ENCODE data around the gene CDK5R2. TPM values are rescaled to one million over a fixed set of nuclear protein-coding genes. Genes with fewer than 3 reads are reported as not detected.

The CDK5R2 gene
- polyA plus RNA-seq (2.0 and 3.1 TPM in 2 replicates), polyA minus RNA-seq (6.7 and 8.5 TPM in 2 replicates)

DNA sequence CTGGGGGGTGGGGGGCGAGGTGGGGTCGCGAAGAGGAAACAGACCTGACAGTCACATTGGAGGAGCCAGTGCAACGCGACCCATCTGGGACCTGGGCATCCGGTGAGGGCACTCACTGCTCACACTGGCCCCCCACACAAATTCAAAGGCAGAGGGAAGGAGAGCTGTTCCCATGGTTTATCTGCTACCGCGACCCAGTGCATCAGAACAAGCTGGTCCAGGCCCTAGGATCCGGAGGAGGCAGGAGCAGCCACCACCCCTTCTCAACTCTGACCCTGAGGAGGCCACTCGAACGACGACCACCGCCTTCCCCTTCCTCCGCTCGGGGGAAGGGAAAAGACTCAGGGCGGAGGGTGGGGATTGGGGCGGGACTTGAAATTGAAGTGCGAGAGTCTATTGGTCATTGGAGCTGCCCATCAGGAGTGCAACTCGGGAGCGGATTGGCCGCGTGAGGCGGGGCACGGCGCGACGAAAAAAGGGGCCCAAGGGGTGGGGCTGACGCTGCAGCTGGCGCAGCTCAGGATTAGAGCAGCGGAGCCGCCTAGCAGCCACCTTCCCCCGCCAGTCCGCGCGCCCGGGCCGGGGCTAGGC lies at the start of gene CDK5R2:
Gene CDK5R2, plus strand, starts transcription at position 526 of the 591 bp plus-strand sequence. CDS start 155 bp downstream, outside the sequence.
- H3K27me3 ChIP-seq (ENCODE audit: insufficient read depth, low read depth, low read length): peaks cover 22% of the 10 kb centered on the region
- H3K36me3 ChIP-seq (ENCODE audit: insufficient read depth, low read length): no peaks in the 10 kb centered on the region
- H3K79me2 ChIP-seq (replicated peaks; ENCODE audit: insufficient read depth, low read length): no peaks in the 10 kb centered on the region
- peak within 1 kb of the TSS; percentile 45 for H3K27ac ChIP-seq (ENCODE audit: low read length)
- peak within 1 kb of the TSS; percentile 71 for H3K4me3 ChIP-seq (ENCODE audit: low read length)
- H3K9me2 ChIP-seq (ENCODE audit: insufficient read depth, low read length): no peaks in the 10 kb centered on the region
- H3K4me2 ChIP-seq (ENCODE audit: low read length): peak within 1 kb of the TSS; percentile 94
- no peaks in the 10 kb centered on the region for H4K20me1 ChIP-seq (ENCODE audit: insufficient read depth)
- peak within 1 kb of the TSS; percentile 70 for H2AFZ ChIP-seq (ENCODE audit: low read depth, low read length)
- H3K9me3 ChIP-seq (ENCODE audit: low read length): no peaks in the 10 kb centered on the region
- peak within 1 kb of the TSS; percentile 79 for H3K9ac ChIP-seq (ENCODE audit: low read length)
- no peaks in the 10 kb centered on the region for H3F3A ChIP-seq (ENCODE audit: insufficient read depth, low read length, poor library complexity, severe bottlenecking)
- peak; percentile 63 for TF ChIP-seq TAF1 (IDR thresholded peaks at IDR 0.05; ENCODE audit: low read depth)
- no peak for TF ChIP-seq EZH2 (IDR thresholded peaks at IDR 0.05; ENCODE audit: borderline replicate concordance, insufficient read depth, low read length, poor library complexity, severe bottlenecking)
- TF ChIP-seq POLR2AphosphoS5 (IDR thresholded peaks at IDR 0.05): peak; percentile 84
- peak; percentile 43 for TF ChIP-seq MXI1 (conservative IDR thresholded peaks at IDR 0.05; ENCODE audit: poor library complexity, severe bottlenecking)
- TF ChIP-seq, protein P1, sequence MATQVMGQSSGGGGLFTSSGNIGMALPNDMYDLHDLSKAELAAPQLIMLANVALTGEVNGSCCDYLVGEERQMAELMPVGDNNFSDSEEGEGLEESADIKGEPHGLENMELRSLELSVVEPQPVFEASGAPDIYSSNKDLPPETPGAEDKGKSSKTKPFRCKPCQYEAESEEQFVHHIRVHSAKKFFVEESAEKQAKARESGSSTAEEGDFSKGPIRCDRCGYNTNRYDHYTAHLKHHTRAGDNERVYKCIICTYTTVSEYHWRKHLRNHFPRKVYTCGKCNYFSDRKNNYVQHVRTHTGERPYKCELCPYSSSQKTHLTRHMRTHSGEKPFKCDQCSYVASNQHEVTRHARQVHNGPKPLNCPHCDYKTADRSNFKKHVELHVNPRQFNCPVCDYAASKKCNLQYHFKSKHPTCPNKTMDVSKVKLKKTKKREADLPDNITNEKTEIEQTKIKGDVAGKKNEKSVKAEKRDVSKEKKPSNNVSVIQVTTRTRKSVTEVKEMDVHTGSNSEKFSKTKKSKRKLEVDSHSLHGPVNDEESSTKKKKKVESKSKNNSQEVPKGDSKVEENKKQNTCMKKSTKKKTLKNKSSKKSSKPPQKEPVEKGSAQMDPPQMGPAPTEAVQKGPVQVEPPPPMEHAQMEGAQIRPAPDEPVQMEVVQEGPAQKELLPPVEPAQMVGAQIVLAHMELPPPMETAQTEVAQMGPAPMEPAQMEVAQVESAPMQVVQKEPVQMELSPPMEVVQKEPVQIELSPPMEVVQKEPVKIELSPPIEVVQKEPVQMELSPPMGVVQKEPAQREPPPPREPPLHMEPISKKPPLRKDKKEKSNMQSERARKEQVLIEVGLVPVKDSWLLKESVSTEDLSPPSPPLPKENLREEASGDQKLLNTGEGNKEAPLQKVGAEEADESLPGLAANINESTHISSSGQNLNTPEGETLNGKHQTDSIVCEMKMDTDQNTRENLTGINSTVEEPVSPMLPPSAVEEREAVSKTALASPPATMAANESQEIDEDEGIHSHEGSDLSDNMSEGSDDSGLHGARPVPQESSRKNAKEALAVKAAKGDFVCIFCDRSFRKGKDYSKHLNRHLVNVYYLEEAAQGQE (IDR thresholded peaks at IDR 0.05; ENCODE audit: borderline replicate concordance): peak; percentile 87

DNA sequence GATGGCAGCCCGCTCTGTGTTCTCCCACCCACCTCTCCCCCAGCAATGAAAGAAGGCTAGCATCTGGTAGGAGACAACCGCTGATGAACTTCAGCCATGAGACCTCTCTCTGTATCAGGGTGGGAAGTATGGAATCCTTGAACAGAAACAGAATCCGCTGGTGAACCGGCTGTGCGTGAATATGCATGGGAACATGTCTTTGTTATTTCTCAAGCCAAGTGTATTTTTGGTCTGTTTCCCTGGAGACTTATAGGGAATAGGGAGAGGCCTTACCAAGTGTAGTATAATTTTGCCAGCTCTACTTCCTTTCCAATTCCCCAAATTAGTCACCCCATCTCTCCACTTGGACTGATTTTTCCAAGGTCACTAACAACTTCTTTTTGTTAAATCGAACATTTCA lies 48.7 kb upstream of the CDK5R2 start:
- Histone ChIP-seq H3K4me3 (ENCODE audit: low read length) (no peak overlapping the region), H2AFZ (ENCODE audit: low read depth, low read length) (no peak overlapping the region), H3K9me3 (ENCODE audit: low read length) (no peaks in the 10 kb centered on the region), H3K9me2 (ENCODE audit: insufficient read depth, low read length) (no peaks in the 10 kb centered on the region), H3K4me2 (ENCODE audit: low read length) (no peak overlapping the region), H3F3A (ENCODE audit: insufficient read depth, low read length, poor library complexity, severe bottlenecking) (no peaks in the 10 kb centered on the region), H3K79me2 (replicated peaks; ENCODE audit: insufficient read depth, low read length) (no peaks in the 10 kb centered on the region), H4K20me1 (ENCODE audit: insufficient read depth) (no peaks in the 10 kb centered on the region), H3K27ac (ENCODE audit: low read length) (no peak overlapping the region), H3K27me3 (ENCODE audit: insufficient read depth, low read depth, low read length) (peaks cover 11% of the 10 kb centered on the region), H3K9ac (ENCODE audit: low read length) (no peak overlapping the region), H3K36me3 (ENCODE audit: insufficient read depth, low read length) (no peaks in the 10 kb centered on the region)
- TF ChIP-seq EZH2 (IDR thresholded peaks at IDR 0.05; ENCODE audit: borderline replicate concordance, insufficient read depth, low read length, poor library complexity, severe bottlenecking): no peak
- no peak for TF ChIP-seq TAF1 (IDR thresholded peaks at IDR 0.05; ENCODE audit: low read depth)
- TF ChIP-seq, protein P1 (IDR thresholded peaks at IDR 0.05; ENCODE audit: borderline replicate concordance): no peak
- no peak for TF ChIP-seq SMC3 (conservative IDR thresholded peaks at IDR 0.05; ENCODE audit: poor library complexity)
- TF ChIP-seq MXI1 (conservative IDR thresholded peaks at IDR 0.05; ENCODE audit: poor library complexity, severe bottlenecking): no peak
- no peak for TF ChIP-seq RAD21 (conservative IDR thresholded peaks at IDR 0.05)
- TF ChIP-seq POLR2AphosphoS5 (IDR thresholded peaks at IDR 0.05): no peak
- no peak for TF ChIP-seq EP300 (conservative IDR thresholded peaks at IDR 0.05; ENCODE audit: poor library complexity, severe bottlenecking)
- TF ChIP-seq, protein P2, sequence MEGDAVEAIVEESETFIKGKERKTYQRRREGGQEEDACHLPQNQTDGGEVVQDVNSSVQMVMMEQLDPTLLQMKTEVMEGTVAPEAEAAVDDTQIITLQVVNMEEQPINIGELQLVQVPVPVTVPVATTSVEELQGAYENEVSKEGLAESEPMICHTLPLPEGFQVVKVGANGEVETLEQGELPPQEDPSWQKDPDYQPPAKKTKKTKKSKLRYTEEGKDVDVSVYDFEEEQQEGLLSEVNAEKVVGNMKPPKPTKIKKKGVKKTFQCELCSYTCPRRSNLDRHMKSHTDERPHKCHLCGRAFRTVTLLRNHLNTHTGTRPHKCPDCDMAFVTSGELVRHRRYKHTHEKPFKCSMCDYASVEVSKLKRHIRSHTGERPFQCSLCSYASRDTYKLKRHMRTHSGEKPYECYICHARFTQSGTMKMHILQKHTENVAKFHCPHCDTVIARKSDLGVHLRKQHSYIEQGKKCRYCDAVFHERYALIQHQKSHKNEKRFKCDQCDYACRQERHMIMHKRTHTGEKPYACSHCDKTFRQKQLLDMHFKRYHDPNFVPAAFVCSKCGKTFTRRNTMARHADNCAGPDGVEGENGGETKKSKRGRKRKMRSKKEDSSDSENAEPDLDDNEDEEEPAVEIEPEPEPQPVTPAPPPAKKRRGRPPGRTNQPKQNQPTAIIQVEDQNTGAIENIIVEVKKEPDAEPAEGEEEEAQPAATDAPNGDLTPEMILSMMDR (IDR thresholded peaks at IDR 0.05; ENCODE audit: poor library complexity, severe bottlenecking): no peak

Data from neural cell (in vitro differentiated cells).